HG02588 (cell line): ENCODE measurements around the gene UMODL1.

Experiments used
- ATAC-seq: cut with Tn5 transposase; IDR thresholded peaks from one replicate; pipeline ENCODE4 v1.9.1; 2021; ENCODE audit warnings: mild to moderate bottlenecking, moderate library complexity; ENCODE audit not compliant: unreplicated experiment

The UMODL1 gene

DNA sequence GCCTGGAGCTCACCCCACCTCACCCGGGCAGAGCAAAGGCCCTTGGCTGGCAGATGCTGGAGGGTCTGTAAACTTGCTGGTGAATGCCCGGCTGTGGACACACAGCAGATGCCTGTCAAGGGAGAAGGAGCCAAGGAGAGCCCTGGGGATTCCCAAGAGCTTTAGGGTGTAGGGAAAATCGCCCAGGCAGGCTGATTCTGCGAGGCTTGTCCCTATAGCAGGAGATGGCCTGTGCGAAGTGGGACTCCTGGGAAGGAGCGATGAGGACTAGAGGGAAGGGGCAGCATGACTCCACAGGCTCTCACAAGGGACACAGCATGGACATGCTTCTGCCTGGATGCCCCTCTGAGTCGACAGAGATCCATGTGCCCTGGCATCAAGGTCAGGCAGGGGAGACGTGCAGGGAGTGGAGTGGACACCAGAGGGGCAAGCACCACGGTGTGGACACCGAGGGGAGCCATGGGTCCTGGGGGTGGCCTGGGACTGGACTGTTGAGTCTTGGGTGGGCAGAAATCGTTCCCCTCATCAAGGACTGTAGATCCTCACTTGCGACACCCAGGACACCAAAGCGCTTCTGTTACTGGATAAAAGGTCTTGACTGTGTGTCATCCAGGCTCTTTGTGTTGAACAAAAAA lies 76.4 kb downstream of the UMODL1 start:
- no peak for ATAC-seq

DNA sequence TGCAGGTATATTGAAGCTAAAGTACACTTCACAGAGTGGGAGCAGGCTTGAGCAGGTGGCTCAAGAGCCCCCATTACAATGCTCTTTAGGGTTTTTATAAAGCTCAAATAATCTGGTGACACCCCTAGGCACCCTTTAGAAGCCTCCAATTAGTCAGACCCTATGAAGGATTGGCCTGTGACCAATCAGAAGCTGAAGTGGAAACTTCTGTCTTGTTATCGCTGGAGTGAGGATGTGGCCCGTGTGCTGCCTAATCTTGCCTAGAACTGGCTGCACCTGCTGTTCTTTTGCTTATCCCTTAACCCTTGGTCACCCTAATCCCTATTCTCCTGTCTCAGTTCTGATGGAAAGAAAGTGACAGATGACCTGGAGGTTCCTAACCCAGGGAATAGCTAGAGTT lies 77.0 kb downstream of the UMODL1 start:
- ATAC-seq, result no peak

DNA sequence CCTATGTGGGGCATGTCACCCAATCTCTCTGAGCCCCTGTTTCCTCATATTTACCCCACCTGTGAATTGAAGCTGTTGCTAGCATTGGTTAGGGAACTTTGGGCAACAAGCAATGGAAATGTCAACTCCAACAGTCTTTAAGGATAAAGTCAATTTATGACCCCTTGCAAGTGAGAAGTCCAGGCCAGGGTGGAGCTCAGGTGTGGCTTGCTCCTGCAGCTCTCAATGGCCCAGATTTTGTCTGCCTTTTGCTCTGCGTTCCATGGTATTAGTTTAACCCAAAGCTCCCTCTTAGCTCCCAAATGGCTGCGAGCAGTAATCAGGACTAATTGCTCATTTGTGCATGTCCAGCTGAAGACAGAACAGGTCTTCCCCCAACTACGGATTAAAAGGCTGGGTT lies 77.5 kb downstream of the UMODL1 start:
- ATAC-seq, result no peak

DNA sequence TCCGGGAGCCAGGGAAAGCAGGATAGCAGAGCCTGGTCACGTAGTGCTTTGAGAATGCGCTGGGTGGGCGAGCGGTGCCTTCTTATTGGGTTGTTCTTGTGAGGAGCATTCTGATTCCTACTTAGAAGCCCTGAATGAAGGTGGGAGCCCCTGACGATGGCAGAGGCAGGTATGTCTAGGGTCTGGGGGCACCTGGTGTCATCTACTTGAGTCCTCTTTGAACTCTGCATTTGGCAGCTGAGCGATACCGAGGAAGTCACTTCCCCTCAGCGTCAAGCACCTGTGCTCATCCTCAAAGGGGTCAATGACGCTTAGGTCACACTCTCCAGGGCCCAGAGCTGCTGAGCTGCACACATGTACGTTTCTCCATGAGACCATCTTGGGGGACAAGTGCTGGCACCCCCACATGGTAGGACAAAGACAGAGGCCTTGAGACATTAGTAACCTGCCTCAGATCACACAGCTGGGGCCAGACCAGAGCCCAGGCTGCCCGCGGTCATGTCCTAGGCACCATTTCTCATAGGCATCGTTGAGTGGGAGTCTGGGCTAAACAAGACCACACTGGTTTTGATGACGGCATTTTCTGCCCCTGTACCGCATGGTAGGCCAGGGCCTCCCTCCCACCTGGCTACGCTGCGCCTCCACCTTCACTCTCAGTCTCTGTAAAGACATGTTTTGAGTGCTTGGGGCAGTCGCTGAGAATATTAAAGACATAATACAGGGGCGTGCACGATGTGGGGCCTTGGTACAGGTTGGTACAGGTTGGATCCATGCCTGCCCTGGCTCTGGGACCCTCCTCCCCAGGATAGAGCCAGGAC lies 78.7 kb downstream of the UMODL1 start:
- ATAC-seq, result no peak

DNA sequence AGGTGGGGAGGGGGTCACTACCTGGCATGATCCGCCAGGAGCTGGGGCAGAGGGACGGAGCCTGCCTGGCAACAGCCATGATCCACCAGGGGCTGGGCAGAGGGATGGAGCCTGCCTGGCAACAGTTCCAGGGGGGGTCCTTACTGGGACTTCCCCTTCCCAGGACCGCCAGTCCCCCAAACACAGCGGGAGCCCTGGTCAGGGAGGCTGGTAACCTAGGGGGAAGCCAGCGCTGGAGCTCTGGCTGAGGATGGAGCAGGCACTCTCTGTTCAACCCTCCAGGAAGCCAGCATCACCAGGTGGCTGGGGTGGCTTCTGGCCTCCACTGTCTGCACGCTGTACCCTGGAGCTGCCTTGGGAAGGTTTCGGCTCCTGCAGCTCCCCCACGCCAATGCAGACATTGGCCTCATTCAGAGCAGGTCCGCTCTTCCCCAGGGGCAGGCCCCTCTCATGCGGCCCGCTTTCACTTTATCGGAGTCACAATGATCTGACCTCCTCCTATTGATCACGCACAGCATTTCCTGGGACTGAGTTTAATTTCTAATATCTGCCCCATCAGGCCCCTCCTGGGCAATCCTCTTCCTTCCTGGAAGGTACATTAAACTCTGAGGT lies 79.5 kb downstream of the UMODL1 start:
- no peak for ATAC-seq

DNA sequence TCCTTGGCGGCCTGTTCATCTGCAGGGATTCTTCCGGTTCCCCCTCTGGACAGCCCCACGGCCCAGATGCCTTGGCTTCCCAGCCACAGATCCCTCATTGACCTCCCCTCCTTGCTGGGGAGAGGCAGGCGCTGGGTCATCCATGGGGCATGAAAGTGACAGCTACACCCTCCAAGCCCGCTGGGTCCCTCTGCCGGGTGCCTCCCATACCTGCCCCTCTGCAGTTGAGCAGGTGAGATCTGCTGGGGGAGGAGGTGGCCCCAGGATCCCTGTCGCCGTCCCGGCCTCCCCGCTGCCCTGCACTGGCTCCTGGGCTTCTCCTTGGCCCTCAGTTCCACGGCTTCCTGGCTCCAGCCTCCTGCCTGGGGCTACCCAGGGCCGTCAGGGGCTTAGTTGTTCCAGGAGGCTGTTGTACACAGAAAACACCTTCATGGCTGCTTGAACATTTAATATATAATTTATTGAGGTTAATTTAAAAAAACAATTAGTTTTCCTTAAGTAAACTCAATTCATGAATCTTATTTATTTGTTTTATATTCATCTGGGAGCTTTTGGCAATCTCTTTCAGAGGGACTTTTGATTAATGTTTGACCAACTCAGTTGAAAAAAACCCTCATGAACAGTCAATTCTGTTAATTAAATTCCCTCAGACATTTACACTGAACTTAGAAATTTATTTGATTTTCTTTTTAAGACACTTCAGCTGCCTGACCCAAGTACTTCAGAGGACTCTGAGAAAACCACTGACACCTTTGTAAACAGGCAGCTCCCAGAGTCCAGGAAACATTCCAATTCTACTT lies 80.2 kb downstream of the UMODL1 start:
- ATAC-seq, result no peak

- ATAC-seq, result no peak
Measured at GRCh38 chr21:42151948-42152220, 80.8 kb downstream of the UMODL1 start.

GRCh38 chr21:42153046-42153686 lies 82.0 kb downstream of the UMODL1 start:
- ATAC-seq, result no peak

DNA sequence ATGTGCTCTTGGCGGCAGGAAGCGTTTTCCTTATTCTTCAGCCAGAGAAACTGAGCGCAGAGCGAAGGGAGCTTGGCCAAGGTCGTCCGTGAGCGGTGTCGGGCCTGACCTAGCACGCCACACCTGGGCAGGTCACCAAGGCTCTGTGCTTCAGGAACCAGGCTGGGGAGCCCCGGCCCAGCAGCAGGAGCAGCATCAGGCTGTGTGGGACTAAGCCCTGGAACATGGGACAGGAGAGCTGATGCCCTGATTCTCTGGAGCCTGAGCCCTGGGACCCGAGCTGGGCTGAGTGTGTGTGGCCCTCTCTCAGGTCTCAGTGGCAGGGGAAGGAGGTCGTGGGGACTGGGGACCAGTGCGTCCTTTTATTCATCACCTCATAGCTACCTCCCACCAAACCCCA lies 82.6 kb downstream of the UMODL1 start:
- ATAC-seq, result no peak

DNA sequence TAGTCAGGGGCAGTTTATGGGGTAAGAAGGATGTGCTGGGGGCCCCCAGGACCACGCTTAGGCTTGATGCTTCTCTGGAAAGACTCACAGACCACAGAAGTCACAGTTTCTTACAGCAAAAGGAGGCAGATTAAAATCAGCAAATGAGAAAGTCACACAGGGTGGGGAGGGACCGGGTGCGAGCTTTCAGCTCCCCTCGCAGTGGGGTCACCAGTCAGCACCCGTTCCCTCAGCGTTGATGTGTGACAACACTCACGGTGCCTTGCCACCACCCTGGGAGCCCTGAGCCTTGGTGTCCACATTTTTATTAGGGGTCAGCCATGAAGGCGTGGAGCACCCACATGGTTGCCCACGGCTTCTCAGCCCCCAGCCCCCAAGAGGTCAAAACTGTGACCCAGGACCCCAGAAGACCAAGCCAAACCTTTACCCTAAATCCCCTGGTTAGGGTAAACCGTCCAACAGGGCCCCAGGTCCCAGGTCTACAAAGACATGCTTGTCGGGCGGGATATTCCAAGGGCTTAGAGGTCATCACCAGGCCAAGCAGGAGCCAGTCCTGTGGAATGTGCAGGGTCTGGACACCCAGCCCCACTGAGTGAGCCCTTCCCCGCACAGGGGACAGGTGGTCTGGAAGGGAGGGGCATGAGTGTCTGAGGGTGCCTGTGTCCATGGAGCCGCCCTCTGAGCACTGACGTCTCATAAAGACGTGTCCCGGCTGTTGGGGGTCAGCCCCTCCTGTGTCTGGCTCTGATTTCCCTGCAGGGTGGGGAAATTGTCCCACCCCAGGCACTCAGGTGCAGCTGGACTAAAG lies 83.3 kb downstream of the UMODL1 start:
- no peak for ATAC-seq

- ATAC-seq, result no peak
Measured at GRCh38 chr21:42155045-42155855, 84.1 kb downstream of the UMODL1 start.

GRCh38 chr21:42156690-42157605 lies 85.8 kb downstream of the UMODL1 start:
- no peak for ATAC-seq

- ATAC-seq, result no peak
Measured at GRCh38 chr21:42157606-42158310, 86.6 kb downstream of the UMODL1 start.

DNA sequence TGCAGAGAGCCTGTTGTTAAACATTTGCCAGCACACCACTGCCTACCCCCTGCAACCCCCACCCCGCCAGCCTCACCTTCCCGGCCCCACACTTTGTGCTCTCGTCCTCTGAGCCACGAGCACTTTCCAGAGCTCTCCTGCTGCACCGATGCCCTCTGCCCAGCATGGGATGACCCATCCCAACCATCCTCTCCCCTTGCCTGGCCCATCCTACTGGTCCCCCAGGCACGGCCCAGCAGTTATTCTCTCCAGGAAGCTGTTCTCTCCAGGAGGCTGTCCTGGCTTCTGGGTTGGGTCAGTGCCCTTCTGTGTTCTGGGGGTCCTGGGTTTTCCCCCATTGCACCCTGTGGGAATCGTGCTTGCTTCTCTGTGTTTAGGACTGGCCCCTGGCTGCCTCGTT lies 87.7 kb downstream of the UMODL1 start:
- no peak for ATAC-seq

DNA sequence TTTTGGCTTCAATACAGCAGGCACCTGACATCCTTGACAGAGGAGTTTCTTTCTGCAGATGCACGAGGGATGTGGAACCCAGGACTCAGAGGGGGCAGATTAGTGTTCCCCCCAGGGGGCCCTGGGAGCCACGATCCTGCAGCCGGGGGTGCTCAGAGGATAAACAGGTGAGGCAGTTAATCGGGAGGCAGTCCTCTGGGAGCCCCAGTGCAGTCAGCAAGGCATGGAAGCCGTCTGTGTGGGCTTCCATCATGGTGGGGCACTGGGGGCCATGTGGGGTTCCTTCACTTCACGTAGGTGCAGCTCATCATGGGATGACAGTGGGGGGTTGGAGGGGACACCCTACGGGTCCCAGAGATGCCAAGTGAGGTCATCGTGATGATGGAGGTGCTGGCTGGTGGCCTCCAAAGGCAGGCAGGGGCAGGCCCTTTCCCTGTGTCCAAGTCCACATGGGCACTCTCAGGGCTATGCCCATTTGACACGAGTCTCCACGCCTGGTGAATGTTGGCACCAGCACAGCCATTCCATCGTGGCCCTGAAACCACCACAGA lies 88.5 kb downstream of the UMODL1 start:
- no peak for ATAC-seq

DNA sequence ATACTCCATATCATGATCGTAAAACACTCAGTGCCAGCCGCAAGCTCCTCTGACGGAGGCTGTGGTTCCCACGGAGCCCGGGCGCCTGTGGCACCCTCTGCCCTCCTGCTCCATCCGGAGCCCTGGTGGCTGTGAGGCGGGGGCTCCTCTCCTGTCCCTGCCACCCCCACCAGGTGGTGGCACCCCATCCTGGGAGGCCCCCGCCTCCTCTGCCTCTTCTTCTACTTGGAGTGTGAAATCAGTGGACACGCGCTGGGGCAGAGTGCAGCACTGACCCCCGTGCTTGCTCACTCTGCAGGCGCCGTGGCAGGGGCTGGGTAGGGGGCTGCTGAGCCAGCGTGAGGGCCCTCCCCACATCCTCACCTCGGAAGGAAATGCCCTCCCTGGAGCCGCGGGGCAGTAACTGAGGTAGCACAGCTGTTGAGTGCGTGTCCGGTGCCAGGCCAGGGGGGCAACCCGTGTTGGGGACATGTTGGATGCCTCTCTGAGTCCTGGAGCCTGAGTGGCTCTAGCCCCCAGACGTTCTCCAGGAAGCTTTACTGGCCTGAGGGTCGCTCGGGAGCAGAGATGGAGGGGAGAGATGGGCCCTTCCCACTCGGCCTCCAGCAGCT lies 89.1 kb downstream of the UMODL1 start:
- ATAC-seq, result no peak

- no peak for ATAC-seq
Measured at GRCh38 chr21:42160765-42161164, 89.6 kb downstream of the UMODL1 start.
